GM18858 (cell line): Measurements from ENCODE around the gene ADCY3.
"Not testable (repeated sequence)": the region's sequence is repeated elsewhere in the genome, so short reads cannot be mapped to it uniquely, and the experiment has no call there.

Source experiments
- ATAC-seq: cut with Tn5 transposase; IDR thresholded peaks from one replicate; pipeline ENCODE4 v1.9.1; 2021; ENCODE audit not compliant: unreplicated experiment

Gene ADCY3

GRCh38 chr2:24819442-24820174 is 100.4 kb downstream of the ADCY3 start:
- no peak for ATAC-seq

GRCh38 chr2:24818721-24819167 is 101.3 kb downstream of the ADCY3 start:
- ATAC-seq = no peak

GRCh38 chr2:24816884-24817283 is 103.2 kb downstream of the ADCY3 start:
- no peak for ATAC-seq

- ATAC-seq = no peak
Measured at GRCh38 chr2:24816404-24816803, 103.6 kb downstream of the ADCY3 start.

GRCh38 chr2:24815171-24815570 is 104.9 kb downstream of the ADCY3 start:
- no peak for ATAC-seq

- ATAC-seq = no peak
Measured at GRCh38 chr2:24814516-24814915, 105.5 kb downstream of the ADCY3 start.

- no peak for ATAC-seq
Measured at GRCh38 chr2:24813691-24814137, 106.3 kb downstream of the ADCY3 start.

- ATAC-seq = no peak
Measured at GRCh38 chr2:24809316-24810007, 110.6 kb downstream of the ADCY3 start.

- no peak for ATAC-seq
Measured at GRCh38 chr2:24806661-24807036, 113.4 kb downstream of the ADCY3 start.

GRCh38 chr2:24805811-24806660 is 114.0 kb downstream of the ADCY3 start:
- not testable (repeated sequence) for ATAC-seq

GRCh38 chr2:24800487-24800886 is 119.5 kb downstream of the ADCY3 start:
- ATAC-seq = not testable (repeated sequence)

- no peak for ATAC-seq
Measured at GRCh38 chr2:24797644-24798043, 122.4 kb downstream of the ADCY3 start.

GRCh38 chr2:24793761-24794435 is 126.1 kb downstream of the ADCY3 start:
- no peak for ATAC-seq

- ATAC-seq = peak; percentile 81
Measured at GRCh38 chr2:24792874-24793760, 126.9 kb downstream of the ADCY3 start, which contains the start of the genes CENPO and PTRHD1. Gene CENPO (plus strand): TSS chr2:24793425. CDS start chr2:24793920, 495 bp downstream. Gene PTRHD1 (minus strand): TSS chr2:24793391. CDS start chr2:24793377, 14 bp downstream.

GRCh38 chr2:24792542-24792873 is 127.5 kb downstream of the ADCY3 start:
- ATAC-seq = no peak

- ATAC-seq = no peak
Measured at GRCh38 chr2:24791452-24791851, 128.6 kb downstream of the ADCY3 start.

GRCh38 chr2:24788816-24789215 is 131.2 kb downstream of the ADCY3 start:
- ATAC-seq = no peak

- ATAC-seq = no peak
Measured at GRCh38 chr2:24787532-24787931, 132.5 kb downstream of the ADCY3 start.

GRCh38 chr2:24785671-24786321 is 134.2 kb downstream of the ADCY3 start:
- peak; percentile 92 for ATAC-seq
